NCI-H2227 (cell line): ENCODE results near the gene FSTL1.
A peak's percentile ranks its signal among the peaks of the same experiment; 100 is the strongest.

ENCODE experiments used
- DNase-seq: peaks from one replicate; lab custom pipeline; 2025; ENCODE audit not compliant: unreplicated experiment; lab: John Stamatoyannopoulos, UW

The FSTL1 gene, protein sequence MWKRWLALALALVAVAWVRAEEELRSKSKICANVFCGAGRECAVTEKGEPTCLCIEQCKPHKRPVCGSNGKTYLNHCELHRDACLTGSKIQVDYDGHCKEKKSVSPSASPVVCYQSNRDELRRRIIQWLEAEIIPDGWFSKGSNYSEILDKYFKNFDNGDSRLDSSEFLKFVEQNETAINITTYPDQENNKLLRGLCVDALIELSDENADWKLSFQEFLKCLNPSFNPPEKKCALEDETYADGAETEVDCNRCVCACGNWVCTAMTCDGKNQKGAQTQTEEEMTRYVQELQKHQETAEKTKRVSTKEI

DNA sequence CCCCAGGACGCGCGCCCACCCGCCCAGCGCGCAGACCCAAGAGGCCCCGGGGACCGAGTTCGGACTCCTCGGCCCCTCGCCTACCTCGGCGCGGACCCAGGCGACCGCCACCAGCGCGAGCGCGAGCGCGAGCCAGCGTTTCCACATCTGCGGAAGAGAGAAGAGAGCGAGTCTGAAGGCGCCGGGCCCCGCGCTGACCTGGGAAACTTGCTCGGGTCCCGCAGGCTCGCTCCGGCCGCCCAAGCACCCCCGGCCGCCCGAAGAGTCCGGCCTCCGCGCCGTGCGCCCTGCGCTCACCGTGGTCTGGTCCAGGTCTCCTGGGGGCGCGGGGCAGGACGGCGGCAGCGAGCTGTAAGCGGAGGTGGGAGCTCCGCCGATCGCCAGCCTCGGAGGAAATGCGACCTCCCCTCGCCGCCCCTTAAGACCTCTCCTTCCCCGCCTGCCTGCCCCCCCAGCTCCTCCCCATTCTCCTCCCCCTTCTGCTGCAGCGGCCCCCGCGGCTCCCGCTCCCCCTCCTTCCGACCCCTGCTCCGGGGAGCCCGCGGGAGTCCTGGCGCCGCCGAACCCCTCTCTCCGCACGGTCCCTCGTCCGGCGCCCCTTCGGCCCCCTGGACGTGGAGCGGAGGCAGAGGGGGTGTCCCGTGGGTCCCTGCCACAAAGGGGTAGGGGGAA lies at the start of gene FSTL1:
Gene FSTL1 (minus strand): TSS at position 393 of the 672 bp plus-strand sequence. CDS start 246 bp downstream, at position 147.
- DNase-seq, result peak; percentile 48

DNA sequence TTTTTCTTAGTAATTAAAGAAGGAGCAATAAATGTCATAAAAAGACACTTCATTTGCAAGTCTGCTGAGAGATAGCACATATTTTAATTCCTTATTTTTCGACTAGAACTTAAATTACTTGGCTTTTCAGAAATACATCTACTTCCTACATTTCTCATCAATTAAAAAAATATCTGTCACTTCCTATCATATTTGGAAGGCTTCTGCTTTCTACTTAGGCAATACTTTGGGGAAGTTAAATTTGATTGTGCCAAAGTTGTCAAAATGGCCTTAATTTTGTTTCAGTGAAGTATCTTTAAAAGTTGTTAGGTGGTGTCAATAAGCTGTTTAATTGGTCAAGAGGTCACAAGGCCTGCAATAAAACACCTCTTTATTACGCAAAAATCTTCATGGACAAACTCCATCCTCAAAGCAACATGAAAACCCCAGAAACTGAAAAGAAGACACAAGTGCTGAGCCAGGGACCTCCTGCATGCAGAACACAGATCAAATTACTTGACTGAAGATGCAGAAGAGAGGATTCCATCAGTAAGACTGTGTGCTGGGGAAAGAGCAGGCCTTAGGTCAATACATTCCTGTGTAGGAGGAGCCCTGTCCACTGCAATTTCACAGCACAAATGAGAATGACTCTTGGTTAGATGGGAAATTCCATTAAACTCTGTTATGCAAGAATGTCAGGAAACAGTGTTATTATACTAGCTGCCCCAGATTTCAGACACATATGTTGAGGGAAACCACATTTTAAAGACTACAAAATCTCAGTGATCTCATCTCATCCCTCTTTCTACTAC lies 48.0 kb upstream of the FSTL1 start:
- DNase-seq, result no peak

DNA sequence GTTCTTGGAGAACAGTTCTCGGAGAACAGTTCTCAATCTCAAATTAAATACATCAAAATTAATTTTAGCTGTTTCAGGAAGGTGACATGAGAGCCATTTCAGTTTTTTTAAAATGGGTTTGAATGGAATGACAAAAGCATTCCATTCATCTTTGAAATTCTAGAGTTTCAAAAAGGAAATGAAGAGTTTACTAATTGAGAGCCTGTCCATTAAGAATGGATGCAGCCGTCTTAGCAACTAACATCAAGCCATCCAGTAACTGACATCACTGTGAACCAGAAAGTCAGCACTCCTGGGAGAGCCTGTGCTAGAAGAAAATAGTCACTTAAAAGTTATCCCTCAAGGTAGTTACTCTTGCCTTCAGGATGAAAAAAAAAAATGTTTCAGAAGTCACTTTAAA lies 47.0 kb upstream of the FSTL1 start:
- no peak for DNase-seq

DNA sequence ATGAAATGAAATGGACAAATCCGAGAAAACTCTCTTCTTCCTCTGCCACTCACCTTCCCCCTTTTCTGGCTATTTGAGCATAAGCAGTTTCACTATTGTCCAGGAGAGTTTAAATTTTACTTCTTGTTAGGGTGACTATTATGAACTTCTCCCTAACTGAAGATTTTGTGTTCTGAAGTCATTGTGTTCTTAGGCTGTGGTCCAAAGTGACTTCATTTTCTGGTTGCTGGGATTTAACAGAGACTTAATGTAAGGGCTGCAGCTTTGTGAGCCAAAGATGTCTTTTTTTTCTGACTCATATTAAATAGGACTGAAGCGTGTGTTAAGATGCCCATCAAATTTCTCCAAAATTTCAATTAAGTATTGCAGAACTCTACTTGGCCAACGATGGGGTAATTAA lies 46.5 kb upstream of the FSTL1 start:
- DNase-seq, result no peak

DNA sequence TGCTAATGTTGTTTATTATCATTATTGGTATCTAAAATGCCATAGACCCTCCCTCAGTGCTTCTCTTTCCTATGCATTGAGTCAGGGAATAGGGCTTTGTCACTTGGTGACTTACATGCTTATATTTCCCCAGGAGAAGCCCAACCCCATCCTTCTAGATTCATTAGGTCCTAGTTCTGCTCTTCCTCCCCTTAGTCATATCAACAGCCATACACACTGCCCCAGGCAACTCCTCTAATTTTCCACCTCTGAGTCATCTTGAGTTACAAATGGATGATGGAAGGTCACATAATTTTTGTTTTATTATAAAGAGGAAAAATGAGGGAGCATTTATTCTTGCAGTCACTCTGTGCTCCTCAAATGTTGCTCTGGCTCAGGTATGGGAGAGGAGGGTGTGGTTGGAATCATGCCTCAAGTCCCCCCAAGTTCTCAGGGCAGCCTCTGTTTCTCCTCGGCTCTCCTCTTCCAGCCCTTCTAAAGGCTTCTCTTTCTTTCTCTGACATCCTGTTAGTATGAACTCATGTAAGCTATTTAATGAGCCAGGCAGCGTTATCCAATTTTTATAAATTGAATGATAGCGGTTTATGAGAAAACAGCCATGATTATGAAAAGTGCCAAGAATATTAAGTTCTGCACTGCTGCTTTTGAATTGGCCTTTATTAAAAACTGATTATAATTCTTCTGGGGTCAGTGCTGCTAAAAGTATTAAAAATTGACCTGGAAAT lies 45.6 kb upstream of the FSTL1 start:
- no peak for DNase-seq

DNA sequence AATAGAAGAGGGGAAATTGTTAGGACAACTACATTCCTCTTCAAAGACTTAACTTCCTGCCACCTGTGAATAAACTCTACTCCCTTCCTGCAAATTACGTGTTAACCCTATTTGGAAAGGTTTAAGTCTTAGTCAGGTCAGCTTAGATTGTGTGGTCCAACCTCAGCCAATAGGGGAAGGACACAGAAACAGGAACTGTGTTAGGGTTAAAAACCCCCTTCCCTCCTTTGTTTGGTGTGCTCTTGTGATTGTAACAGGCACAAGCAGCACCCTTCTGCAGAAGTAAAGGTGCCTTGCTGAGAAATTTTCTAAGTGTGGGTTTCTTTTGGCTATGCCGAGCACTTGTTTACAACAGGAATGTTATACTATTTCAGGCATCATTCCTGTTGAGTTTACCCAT lies 45.0 kb upstream of the FSTL1 start:
- DNase-seq, result no peak

DNA sequence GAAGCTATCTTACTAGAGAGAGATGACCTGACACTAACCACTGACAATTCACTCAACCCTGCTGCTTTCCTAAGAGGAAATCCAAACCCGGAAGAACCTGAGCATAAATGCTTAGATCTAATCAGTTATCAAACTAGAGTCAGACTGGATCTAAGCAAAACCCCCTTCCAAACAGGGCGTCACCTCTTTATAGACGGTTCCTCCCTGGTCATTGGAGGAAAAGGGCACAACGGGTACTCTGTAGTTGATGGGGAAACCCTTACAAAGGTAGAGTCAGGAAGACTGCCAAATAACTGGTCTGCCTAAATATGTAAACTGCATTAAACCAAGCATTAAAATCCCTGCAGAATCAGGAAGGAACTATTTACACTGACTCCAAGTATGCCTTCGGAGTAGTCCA lies 41.3 kb upstream of the FSTL1 start:
- no peak for DNase-seq

DNA sequence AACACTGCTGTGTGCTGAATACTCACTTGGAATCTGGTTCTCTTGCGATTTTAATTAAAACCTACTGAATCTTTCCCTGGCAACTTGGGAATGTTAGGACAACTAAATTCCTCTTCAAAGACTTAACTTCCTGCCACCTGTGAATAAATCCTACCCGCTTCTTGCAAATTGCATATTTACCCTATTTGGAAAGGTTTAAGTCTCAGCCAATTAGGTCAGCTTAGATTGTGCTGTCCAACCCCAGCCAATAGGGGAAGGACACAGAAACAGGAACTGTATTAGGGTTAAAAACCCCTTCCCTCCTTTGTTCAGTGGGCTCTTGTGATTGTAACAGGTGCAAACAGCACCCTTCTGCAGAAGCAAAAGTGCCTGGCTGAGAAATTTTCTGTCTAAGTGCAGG lies 38.6 kb upstream of the FSTL1 start:
- no peak for DNase-seq

DNA sequence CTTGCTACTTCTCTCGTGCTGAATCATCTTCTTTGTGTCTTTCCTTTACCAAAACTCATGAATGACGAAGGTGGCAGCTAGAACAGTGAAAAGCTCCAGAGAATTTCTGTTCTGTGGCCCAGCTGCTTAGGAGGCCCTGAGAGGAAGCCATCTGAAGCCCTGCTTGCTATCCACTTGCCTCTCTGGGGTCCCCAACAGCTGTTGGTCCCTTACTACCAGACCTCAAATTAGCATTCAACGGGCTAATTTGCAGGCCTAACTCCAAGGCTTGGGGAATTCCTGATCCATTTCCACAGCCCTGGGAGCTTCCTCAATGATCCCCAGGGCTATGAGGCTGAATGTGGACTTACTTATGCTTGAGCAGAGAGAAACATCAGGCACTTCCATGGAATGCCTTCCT lies 37.5 kb upstream of the FSTL1 start:
- no peak for DNase-seq

DNA sequence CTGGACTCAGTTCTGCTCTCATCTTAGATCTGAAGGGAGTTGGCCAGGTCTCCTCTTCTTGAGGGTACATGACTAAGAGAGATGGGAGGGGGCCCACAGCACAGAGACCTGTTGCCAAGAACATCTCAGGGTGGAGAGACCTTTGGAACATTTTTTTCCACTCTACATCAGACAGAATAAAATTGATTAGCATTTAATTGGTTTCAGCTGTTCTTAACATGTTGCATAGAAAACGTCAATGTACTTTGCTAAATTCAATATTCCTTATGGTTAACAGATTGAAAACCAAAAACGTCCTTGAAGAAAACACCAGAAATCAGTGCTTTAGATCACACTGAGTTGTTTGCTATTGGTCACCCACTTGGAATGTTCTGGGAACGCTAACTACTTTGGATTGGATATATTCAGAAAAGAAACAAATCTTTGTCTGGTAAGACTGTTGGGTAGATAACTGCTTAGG lies 36.4 kb upstream of the FSTL1 start:
- DNase-seq, result no peak

DNA sequence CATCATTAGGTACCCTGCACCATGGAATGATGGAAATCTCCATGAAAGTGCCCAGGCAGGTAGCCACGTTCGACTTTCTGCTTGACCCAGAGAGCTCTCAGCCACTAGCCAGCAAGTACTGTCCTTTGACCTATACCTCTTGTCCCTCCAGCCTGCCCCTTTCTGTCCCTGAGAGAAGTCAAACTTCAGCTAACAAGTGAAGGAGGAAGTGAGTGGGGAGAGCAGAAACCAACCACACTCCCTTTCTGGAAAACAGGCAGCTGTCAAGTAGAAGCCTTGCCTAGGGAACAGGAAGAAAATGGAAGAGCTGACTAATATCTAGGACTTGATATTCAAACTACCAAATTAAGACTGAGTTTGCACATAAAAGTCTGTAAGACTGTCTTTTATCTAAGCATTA lies 30.3 kb upstream of the FSTL1 start:
- DNase-seq, result no peak

DNA sequence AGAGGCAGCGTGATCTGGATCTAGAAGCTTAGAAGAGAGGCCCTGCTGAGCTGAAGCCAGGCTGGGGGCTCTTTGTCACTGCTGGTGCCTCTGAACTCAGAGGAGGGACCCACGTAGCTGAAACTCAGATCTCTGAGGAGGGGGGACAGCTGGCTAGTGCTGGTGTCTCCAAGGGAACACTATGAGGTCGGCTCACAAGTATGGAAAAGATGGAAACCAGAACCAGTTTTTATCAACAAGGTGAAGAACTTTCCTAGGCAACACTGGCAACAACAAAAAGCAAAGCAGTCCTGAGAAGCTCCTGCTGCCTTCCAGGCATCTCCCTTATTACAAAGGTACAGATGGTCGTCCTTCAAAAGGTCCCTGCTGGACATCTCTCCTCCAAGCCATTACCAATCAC lies 27.0 kb upstream of the FSTL1 start:
- DNase-seq, result no peak

DNA sequence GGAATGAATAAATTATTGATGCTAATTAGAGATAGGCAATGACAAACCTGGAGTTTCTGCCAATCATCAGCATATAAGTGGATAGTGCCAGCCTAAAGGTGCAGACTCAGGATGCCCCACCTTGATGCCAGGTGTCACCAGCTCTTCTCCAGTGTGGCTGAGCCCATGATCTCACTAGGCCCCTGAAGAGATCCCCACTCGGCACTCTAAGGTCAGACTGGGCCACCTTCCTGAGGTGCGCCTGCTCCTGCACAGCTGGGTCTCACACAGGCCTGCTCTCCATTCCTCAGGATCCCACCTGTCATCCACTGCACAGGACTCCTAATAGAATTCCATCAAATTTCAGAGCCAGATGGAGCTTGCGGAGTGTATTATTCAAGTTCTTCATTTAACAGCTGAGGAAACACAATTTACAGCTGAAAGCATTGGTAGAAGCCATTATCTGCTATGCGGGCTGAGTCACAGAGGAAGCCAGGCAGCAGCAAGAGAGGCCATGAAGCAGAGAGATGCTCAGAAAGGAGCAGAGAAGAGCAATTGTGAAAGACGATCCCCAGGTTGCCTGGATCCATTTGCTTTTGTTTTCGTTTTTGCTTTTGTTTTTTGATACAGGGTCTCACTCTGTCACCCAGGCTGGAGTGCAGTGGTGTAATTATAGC lies 25.1 kb upstream of the FSTL1 start:
- peak; percentile 11 for DNase-seq

DNA sequence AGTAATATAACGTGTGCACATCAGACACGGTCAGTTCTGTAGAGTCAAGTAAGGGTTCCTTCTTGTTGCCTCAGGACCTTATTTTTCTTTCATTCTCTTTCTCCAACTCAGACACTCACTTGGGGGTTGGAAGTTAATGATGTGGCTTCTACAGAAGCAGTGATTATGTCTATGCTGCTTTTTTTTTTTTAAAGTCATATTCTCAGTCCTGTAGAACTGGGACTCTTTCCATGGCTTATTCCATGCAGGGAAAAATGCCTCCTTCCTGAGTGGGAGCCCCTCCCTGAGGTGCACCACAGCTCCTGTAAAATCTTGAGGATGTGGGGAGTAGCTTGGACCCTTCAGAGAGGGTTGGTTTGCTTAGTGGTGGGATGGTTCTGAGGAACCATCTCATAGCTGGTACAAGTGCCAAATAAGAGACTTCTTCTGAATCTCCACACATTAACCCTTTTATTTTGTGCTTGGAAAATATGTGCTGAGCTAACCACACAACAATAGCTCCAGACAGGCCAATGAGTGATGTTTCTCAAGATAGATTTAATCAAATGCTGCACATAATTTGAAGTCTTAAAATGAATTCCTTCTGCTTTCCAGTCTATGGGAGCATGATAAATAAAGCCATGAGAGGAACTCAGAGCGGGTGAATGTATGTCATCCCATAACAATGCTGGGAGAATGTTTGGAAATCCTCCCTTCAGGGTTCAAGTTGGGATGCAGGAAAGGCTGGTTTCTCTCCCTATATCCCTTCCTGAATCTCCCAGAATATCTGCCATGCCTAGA lies 23.3 kb upstream of the FSTL1 start:
- no peak for DNase-seq

DNA sequence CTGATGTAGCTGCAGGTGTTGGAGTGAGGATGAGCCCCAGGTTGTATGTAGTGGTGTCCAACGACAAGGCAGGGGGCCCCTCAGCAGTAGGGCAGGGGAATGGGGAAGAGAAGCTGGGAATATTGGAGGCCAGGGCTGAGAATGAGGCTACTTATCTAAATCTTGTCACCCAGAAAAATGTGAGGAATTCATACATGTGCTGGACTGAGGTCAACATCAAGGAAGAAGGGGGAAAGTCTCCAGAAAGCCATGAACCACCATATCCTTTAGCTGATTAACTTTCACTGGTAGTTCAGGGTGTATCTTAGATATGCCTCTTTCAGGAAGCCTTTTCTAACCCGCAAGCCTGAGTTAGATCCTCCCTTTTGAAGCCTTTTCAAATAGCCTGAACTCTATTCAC lies 22.6 kb upstream of the FSTL1 start:
- no peak for DNase-seq

DNA sequence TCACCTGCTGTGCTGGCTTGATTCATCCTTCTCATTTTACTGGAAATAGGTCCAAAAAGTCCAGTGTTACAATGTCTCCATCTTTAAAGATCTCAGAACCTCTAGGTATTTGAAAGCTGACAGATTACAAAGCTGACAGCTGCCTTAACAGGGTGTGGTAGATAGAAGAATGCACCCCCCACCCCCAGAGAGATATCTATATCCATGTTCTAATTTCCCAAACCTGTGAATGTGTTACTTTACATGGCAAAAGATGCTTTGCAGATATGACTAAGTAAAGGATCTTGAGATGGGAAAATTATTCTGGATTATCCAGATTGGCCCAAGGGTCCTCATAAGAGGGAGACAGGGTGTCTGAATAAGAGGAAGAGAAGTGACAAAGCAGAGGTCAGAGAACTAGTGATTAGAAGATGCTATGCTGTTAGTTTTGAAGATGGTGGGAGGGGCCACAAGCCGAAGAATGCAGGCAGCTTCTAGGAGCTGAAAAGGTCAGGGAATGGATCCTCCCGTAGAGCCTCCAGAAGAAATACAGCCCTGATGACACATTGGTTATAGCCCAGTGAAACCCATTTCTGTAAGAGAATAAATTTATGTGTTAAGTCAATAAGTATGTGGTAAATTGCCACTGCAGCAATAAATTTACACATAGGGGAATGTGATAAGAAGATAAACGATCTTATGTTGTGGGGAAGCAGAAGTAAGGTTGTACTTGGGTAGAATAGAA lies 21.5 kb upstream of the FSTL1 start:
- no peak for DNase-seq

DNA sequence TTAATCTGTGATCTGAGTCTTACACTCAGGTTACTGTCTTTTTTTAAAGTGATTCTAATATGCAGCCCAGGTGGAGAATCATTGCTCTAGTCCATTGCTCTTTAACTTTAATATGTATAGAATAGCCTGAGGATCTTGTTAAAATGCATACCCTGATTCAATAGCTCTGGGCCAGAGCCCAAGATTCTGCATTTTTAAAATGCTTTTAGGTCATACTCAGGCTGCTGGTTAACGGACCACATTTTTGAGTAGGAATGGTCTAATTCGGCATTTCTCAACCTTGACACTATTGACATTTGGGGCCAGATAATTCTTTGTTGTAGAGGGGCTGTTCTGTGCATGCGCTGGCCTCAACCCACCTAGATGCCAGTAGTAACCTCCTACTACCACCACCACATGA lies 20.9 kb upstream of the FSTL1 start:
- no peak for DNase-seq

DNA sequence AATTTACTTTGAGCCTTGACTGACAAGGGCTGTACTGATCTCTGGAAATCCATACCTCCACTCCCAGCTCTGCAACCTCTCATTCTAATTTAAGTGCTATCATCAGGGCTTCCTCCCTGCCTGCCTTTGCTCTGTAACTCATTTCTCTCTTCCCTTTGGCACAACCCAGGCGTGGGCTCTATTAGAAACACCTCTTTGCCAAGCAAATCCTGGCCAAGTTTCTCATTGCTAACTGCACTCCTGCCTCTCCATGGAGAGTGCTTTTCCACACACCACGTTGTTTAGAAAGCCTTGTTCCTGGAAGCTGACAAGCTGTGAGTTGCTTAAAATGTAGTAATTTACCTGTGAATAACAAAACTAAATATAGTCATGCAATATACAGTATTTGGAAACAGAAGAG lies 20.1 kb upstream of the FSTL1 start:
- no peak for DNase-seq

DNA sequence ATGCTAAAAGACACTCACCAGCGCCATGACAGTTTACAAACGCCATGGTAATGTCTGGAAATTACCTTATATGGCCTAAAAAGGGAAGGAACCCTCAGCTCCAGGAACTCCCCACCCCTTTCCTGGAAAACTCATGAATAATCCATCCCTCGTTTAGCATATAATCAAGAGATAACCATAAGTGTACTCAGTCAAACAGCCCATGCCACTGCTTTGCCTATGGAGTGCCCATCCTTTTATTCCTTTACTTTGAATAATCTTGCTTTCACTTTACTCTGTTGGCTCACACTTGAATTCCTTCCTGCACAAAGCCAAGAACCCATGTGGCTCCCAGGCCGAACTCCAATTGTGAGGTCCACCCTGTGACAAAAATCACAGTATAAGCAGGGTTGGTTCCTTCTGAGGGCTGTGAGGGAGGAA lies 19.1 kb upstream of the FSTL1 start:
- DNase-seq, result no peak
